SIG-M5 (cell line): ENCODE measurements around the gene HLA-DRB1.
"Not testable (repeated sequence)": the region's sequence is repeated elsewhere in the genome, so short reads cannot be mapped to it uniquely, and the experiment has no call there.

Source experiments
- DNase-seq: peaks from one replicate; lab custom pipeline; 2025; lab: John Stamatoyannopoulos, UW

The HLA-DRB1 gene

DNA sequence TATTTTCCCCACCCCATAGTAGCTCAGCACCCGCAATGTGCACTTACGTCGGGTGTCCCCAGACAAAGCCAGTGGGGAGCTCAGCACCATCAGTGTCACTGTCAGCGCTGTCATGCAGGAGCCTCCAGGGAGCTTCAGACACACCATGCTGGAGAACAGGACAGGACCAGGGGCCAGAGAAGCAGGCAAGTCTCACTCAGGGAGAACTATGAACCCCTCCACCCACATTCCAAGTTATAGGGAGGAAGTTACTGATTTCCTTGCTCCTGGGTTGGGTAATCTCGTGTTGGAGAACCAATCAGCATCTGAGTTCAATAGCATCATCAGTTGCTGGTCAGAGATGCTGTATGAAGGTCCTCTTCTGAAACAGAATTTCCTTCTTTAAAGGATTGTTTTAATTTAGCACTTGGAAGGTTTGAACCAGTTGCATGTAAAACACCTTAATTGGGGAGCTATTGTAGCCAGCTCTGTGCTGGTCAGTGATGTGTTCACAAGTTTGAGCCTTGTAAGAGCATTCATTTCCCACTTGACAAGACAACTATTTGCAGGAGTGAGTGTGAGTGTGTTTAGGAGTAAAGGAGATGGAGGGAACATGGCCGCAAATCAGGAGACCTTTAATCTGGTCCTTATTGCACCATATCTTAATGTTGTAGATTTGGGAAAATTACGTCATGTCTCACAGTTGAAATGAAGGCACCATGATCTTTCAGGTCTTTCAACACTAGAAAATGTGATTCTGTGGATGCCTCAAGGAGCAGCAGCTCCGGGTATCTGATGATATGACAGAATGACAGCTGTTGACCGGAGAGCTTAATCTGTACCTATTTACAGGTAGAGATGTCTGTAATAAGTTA is at the start of gene HLA-DRB1:
Gene HLA-DRB1, minus strand, starts transcription at position 253 of the 854 bp plus-strand sequence. Its CDS starts 106 bp downstream, at position 147.
- no peak for DNase-seq

DNA sequence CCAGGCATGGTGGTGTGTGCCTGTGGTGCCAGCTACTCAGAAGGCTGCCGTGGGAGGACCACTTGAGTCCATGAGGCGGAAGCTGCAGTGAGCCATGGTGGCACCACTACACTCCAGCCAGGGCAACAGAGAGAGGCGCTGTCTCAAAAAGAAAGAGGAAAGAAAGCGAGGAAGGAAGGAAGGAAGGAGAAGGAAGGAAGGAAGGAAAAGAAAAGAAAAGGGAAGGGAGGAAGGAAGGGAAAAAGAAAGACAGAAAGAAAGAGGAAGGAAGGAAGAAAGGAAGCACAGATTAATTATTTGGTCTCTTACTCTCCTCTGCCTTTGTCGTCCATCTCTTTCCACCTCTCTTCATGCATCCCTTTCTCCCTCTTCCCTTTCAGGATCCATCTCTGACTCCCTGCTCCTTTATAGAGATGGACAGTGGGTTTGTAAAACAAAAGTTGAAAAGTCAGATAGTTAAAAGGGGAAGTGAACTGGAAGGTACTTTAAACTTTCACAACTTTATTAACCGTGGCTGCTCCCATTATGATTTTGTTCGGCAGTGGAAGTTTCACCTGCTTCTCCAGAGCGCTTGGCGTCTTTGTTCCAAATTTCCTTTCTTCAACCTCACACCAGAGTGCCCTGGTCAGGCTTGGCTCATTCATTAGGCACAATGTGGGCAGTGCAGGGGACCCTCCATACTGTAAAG is 49.0 kb upstream of the HLA-DRB1 start:
- DNase-seq: no peak

DNA sequence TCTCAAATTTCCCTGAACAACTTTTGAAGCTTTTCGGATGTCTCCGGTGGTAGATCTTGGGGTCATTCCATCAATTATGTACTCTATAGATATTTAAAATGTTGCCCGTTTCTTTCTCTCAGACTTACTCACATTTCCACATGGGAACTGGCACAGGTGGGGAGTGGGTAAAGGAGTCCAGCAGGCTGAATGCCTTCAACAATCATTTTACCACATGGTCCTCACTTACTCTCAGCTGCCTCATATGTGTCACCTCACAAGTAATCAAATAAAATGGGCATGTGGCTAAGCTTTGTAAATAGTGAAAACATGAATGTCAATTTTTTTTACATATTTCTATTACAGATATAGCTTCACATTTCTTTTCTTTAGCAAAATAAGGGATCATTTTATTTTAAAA is 48.2 kb upstream of the HLA-DRB1 start:
- DNase-seq: no peak

DNA sequence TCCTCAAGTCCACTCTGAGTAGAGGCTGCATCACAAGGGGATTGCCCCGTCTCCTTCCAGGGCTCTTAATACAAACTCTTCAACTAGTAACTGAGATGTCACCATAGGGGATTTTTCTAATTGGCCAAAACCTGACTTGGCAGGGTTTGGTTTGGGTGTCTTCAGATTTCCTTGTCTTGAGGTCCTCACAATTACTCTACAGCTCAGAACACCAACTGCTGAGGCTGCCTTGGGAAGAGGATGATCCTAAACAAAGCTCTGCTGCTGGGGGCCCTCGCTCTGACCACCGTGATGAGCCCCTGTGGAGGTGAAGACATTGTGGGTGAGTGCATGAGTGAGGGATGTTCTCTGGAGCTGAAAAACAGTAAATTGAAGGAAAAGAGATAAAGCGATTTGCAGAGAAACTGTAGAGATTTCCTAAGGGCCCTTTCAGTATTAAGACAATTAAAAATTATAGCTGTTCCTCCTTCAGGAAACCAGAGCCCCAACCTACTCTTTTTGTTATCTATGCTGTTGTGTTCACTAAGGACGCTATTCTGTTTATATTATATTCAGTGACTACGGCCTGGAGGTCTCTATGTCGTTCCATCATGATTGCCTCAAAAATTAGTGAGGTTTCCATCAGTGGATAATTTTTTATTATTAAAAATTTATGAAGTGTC is 47.7 kb upstream of the HLA-DRB1 start, which contains the start of gene HLA-DQA1:
Gene HLA-DQA1, plus strand, starts transcription at position 188 of the 662 bp plus-strand sequence. Its CDS starts 53 bp downstream, at position 241.
- no peak for DNase-seq

DNA sequence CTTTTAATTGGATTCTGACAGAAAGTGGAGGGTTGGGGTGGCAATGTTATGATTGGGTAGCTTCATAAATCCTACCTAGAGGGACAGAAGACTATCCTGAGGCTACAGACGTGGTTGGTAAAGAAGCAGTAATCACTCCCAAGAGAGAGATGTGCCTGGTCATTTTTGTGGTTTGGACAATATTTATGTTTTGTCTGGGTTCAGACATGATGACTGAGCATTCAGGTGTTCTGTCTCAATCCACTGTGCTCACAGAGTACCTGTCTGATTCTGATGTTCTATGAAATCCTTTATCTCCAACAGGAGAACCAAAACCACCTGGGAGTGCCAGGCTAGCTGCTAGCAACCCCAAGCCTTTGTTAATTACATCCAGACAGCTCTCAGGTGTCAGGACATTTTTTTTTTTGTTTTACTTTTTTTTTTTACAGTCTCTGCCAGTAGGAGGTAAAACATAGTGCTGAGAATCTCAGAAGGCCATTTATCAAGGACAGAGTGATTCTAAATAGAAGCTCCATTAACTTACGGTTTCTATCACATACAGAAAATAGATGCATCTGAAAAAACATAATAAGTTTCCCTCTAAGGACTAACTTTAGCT is 46.0 kb upstream of the HLA-DRB1 start:
- DNase-seq: no peak

DNA sequence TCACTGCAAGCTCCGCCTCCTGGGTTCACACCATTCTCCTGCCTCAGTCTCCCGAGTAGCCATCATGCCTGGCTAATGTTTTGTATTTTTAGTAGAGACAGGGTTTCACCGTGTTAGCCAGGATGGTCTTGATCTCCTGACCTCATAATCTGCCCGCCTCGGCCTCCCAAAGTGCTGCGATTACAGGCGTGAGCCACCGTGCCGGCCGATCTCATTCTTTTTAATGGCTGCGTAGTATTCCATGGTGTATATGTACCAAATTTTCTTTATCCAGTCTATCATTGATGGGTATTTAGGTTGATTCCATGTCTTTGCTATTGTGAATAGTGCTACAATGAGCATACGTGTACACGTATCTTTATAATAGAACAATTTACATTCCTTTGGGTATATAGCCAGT is 40.1 kb upstream of the HLA-DRB1 start:
- DNase-seq: not testable (repeated sequence)

DNA sequence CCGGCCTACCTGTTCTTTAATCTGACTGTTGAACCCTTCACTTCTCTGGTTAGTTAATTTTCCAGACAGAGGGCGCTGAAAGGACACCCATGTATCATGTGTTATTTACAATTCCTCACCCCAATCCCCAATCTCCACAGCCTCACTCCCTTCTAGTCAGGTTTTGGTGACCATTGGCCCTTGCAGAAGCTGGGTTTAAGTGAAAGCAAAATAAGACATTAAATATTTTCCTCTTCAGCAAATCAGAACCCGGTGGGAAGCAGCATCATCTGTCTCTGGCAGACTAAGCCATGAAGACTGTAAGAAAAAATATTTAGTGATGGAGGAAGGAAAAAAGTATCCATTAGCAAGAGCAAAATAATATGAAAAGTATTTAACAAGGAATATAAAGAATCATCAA is 38.2 kb upstream of the HLA-DRB1 start:
- no peak for DNase-seq

DNA sequence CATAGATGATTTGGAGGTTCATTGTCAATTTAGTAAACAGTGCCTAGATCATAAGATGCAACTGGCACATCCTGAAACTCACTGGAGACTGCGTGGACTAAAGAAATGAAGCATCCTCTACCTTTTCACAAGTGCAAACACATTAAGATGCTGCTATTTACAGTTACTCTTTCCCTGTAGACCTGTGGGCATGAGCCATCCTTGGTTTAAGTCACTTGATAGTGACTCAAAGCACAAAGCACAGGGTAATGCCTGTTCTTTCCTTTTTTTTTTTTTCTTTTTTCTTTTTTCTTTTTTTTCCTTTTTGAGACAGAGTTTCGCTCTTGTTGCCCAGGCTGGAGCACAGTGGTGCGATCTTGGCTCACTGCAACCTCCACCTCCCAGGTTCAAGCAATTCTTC is 37.6 kb upstream of the HLA-DRB1 start:
- DNase-seq: no peak

DNA sequence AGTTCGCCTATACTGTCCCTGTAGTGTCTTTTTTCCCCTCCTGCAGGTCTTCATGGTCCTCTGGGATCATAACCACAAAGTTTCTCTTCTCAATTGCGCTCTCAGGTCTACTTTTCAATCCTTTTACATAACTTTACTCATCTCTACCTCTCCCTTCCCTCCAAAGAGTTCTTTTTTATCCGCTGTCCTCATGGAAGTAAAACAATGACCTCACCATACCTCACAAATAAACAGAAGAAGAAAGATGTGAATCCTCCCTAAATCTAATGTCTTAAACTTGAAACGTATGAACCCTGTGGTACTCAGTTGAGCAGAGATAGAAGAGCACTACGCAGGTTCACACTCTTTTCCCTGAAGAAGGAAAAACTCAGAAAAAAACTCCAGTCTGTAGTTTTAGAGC is 35.5 kb upstream of the HLA-DRB1 start:
- no peak for DNase-seq

DNA sequence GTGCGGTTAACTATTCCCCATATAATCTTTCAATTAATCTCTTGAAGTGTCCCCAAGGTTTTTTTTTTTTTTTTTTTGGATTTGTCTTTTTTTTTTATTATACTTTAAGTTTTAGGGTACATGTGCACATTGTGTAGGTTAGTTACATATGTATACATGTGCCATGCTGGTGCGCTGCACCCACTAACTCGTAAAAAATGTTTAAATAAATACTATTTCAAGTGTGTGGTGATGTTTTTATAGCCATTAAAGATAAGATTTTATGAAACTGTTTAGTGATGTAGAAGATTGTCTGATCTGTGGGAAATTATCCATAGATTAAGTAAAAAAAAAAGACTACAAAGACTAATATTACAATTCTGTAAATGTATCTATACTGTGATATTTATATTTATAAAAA is 34.9 kb upstream of the HLA-DRB1 start:
- no peak for DNase-seq

DNA sequence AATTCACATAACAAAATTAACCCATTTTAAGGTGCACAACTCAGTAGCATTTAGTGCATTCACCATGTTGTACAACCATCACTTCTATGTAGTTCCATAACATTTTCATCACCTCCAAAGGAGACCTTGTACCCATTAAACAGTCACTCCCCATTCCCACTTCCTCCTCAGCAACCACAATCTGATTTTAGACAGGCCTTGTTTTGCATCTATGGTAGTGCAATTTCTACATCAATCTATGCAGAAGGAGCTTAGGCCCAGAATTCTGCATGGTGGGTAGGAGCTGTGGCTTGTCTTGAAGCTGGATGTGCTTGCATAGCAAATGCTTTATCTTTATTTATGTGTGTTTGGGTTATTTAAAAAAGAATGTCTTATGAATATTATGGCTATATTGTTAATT is 34.0 kb upstream of the HLA-DRB1 start:
- no peak for DNase-seq

DNA sequence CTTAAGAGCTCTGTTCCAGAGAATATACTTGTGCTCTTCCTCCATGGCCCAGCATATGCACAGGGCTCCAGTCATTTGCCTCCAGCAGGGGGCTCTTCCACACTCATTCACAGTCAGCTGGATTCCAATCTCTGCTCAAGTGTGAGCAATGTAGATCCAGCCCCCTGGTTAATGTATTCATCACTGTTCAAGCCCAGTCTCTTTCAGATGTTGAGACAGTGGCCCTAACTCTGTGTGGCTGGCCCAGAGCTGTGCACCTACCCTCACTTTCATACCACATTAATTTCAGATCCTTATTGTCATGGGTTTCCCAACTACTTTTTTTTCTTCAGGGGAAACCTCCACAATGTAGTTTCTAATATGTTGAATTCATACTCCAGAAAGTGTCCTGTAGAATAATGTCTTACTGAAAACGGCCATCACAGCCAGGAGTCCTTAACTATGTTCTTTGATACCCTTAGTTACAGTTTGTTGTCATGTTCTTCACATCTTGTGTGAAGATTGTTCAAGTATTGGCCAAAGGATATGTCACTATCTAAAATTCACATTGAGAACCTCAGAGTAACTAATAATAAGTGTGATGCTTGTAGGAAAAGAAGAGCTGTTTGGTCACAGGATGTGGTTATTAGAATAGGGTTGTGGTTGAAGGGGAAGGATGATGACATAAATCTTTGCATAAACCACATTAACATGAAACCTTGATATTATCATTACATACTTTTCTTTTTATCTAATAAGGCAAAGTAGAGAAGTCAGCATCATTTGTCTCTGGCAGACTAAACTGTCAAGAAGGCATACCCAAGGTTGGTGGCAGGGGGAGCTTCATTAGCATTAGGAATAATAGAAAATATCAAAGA is 33.1 kb upstream of the HLA-DRB1 start:
- DNase-seq: no peak

DNA sequence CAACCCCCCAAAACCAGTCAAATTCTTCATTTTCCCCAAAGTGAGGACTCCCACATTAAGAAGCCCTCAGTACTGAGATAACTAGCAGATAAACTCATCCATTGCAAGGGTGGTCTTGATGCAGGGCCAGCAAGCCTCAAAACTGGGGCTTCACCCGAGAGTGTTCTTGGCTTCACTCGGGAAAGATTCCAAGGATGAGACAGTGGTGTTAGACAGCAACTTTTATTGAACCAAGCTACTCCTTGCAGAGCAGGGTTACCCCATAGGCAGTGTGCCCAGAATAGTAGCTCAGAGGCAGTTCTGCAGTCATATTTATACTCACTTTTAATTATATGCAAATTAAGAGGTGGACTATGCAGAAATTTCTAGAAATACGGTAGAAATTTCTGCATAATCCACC is 31.7 kb upstream of the HLA-DRB1 start:
- DNase-seq: no peak

DNA sequence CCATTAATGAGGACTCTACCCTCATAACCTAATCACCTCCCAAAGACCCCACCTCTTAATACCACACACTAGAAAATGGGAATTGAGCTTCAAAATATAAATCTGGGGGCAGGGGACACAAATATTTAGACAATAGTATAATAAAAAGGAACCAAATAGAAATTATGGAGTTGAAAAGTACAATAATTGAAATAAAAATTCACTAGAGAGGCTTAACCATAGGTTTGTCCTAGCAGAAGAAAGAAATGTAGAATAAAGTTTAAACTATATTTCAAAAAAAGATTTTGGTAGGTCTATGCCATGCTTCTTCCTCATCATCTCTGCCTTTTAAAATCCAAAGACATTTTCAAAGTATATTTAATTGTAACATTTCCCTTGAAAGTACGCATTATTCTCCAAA is 28.1 kb upstream of the HLA-DRB1 start:
- no peak for DNase-seq

DNA sequence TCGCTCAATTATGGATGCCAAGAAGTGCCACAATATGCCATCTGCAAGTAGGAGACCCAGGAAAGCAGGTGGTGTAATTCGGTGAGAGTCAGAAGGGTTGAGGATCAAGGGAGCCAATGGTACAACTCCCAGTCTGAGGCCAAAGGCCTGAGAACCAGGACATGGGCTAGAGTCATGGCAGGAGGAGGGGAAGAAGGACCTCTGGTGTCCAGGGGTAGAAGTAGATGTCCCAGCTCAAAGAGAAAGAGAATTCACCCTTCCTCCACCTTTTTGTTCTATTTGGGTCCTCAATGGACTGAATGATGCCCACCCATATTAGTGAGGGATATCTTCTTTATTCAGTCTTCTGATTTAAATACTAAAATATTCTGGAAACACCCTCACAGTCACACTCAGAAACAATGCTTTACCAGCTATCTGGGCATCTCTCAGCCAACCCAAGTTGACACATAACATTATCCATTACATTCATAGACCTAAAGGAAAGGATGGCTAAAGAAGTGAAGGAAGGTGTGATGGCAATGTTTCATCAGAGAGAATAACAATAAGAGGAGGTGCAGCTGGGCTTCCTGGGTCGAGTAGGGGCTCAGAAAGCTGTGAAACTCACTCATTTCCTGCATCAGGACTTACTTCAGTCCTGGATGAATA is 26.4 kb upstream of the HLA-DRB1 start:
- DNase-seq: no peak

DNA sequence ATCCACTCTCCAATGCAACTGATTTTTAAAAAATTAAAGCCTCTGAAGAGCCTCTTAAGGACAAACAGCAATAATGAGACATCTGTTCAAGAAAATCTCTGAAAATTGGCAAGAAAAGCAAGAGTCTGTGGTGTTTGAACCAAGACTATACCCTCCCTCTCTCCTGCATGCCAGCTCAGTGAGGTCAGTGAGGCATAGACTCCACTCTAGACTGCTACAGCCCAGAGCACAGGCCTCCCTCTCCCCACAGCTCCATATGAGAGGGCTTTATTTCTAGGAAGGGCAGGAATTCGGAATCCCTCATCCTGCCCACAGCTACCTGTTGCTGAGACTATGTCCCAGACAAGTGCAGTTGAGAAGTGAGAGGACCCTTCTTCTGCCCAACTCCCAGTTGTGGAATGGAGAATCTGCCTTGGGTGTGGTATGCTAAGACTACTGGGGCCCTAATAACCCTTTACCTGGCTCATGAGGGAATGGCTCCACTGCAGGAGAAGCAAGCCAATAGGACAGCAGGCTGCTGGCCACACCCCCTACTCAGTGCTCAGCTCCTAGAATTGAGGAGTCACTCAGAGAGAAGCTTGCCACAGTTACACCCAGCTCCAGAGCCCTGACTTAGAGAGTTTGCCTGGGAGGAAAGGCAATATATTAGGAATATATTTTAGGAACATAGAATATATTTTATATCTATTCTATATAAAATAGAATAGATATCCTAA is 24.9 kb upstream of the HLA-DRB1 start:
- no peak for DNase-seq

DNA sequence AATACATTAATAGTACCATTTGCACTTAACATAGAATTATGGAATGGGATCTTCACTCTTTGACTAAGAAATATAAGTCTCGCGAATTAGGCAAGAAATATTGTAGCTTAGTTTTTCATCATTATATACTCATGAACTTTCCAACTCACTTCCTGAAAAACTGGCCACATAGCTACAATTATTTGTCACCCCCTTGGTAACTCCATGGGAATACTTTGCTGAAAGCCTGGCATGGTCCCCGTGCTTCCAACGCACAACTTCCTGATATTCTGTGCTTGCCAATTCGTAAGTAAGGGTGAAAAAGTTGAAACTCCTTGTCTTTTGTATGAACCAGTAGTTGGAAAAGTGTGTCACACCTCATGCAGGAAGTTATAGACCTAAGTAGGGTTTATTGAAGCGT is 23.8 kb upstream of the HLA-DRB1 start:
- no peak for DNase-seq

DNA sequence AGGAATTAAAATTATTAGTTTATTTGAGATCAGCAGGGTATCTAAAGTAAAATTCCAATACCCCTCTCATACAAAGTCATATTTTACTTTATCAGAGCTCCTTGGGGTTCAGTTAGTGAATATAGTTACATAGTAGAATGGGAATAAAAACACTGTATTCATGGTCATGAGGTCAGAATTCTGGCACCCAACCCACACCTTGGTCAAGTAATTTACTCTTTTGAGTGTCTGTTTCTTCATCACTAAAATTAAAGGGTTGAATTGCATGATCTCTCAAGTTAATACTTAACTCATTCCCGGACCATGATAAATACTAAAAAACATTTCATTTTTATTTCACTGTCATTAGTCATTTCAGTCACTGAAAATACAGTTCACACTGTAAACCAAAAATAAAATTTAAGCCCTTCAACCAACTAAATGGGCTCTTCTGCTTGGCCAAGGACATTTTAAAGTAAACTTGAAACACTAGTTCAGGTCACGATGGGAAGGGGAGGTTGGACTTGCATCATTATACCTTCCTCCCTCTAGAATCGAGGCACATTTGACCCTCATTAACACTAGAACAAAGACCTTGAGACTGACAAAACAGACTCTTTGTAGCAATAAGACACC is 21.1 kb upstream of the HLA-DRB1 start:
- no peak for DNase-seq

DNA sequence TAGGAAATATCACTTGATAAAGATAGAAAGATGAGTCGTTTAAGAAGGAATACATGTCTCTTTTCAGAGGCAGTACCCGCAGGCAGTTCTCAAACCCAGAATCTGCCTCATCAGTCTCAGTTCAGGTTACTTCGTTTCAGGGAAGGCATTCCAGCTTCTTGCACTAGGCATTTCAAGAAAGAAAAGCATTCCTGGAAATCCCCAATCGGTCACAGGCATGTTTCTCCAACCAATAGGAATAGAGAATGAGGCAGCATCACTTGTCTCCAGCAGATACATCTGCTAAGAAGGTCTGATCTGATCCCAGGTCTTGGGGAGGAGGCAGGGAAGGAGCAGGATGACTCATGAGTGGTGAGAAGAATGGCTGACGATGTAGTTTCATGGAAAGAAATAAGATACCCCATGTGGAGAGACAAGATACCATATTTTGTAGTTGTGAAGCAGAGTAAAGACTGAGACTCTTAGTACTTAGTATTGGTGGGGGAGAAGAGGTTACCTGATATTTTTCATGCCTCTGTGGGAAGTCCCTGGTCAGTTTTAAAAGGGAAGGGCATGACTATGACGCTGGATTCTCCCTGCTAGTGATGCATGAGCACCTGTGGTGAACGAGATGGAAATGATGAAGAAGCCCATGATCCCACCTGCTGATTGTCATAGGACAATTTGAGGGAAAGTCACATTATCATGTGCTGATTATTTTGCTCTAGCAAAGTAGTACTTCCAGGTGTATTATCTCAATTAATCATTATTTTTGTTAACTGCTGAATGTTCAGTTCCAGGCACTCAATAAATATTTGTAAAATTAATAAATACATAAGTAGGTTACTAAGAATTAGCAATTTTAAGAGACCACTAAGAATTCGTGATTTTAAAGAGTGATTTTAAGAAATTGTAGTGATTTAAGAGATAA is 20.3 kb upstream of the HLA-DRB1 start:
- DNase-seq: peak; percentile 21
